ENCODE results near the gene PIGK. TPM values are rescaled to one million over a fixed set of nuclear protein-coding genes. Genes with fewer than 3 reads are reported as not detected.

Gene PIGK
- polyA plus RNA-seq, 6 donors from 2014 or later: 20.3 to 53.9 (median 23.8) TPM

Other genes with a start within 250 kb of the PIGK start
- 1 to 10 TPM in 1 of 6 donors, under 1 TPM in 4, not detected in 1; 0.21 to 1.0 (median 0.36) TPM for gene AK5, start 62.6 kb upstream of the PIGK start, polyA plus RNA-seq (ENCODE audit: low read depth in 6 of 6)